Measurements from ENCODE around the gene HERC2. TPM values are rescaled to one million over a fixed set of nuclear protein-coding genes. Genes with fewer than 3 reads are reported as not detected.
A peak's percentile ranks its signal among the peaks of the same experiment; 100 is the strongest.
"Not testable (repeated sequence)": the region's sequence is repeated elsewhere in the genome, so short reads cannot be mapped to it uniquely, and the experiment has no call there.

Gene HERC2
- total RNA-seq, 2 experiments from 2014 or later, result 36.0 to 36.5 TPM

GRCh38 chr15:28140062-28140461, 181.9 kb downstream of the HERC2 start:
- peaks cover 31% of the 10 kb centered on the region for H3K4me1 Mint-ChIP-seq (ENCODE audit: low read depth)
- H3K27ac Mint-ChIP-seq, result peak overlapping the region; percentile 27
- no peaks in the 10 kb centered on the region for H3K9me3 Mint-ChIP-seq
- Histone ChIP-seq H3K9me3 (ENCODE audit: control insufficient read depth in 1 of 2, insufficient read depth in 1 of 2, low read length in 2 of 2) (no peaks in the 10 kb centered on the region), H3K4me1 (ENCODE audit: insufficient read depth, low read length) (peaks cover 56% of the 10 kb centered on the region), H3K27ac (ENCODE audit: low read depth in 1 of 2, low read length in 2 of 2) (no peak overlapping the region), H3K27me3 (ENCODE audit: control insufficient read depth in 1 of 2, insufficient read depth in 2 of 2, low read length in 2 of 2) (no peaks in the 10 kb centered on the region), H3K4me3 (ENCODE audit: low read length) (no peak overlapping the region), H3K36me3 (ENCODE audit: insufficient read depth, low read length) (peaks cover 38% of the 10 kb centered on the region)
- DNase-seq (no peak), ATAC-seq (ENCODE audit: poor library complexity) (no peak)
- H3K27me3 Mint-ChIP-seq, result no peaks in the 10 kb centered on the region
- no peak overlapping the region for H3K4me3 Mint-ChIP-seq
- intact Hi-C loops (cut with DNase I, micrococcal nuclease), result no loop called here
- TF ChIP-seq, protein P1, sequence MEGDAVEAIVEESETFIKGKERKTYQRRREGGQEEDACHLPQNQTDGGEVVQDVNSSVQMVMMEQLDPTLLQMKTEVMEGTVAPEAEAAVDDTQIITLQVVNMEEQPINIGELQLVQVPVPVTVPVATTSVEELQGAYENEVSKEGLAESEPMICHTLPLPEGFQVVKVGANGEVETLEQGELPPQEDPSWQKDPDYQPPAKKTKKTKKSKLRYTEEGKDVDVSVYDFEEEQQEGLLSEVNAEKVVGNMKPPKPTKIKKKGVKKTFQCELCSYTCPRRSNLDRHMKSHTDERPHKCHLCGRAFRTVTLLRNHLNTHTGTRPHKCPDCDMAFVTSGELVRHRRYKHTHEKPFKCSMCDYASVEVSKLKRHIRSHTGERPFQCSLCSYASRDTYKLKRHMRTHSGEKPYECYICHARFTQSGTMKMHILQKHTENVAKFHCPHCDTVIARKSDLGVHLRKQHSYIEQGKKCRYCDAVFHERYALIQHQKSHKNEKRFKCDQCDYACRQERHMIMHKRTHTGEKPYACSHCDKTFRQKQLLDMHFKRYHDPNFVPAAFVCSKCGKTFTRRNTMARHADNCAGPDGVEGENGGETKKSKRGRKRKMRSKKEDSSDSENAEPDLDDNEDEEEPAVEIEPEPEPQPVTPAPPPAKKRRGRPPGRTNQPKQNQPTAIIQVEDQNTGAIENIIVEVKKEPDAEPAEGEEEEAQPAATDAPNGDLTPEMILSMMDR (IDR thresholded peaks at IDR 0.05), result no peak
- H3K36me3 Mint-ChIP-seq (ENCODE audit: low read depth), result peaks cover 62% of the 10 kb centered on the region
- POLR2A ChIA-PET, result no interaction called here
- CTCF ChIA-PET, result no interaction called here

- Mint-ChIP-seq H3K4me1 (ENCODE audit: low read depth) (peaks cover 53% of the 10 kb centered on the region), H3K27ac (peak overlapping the region; percentile 81), H3K36me3 (ENCODE audit: low read depth) (peaks cover 68% of the 10 kb centered on the region), H3K4me3 (peak overlapping the region; percentile 12)
- H3K27ac ChIP-seq (ENCODE audit: low read depth in 1 of 2, low read length in 2 of 2); DNase-seq; H3K4me3 ChIP-seq (ENCODE audit: low read length); H3K27me3 Mint-ChIP-seq; H3K9me3 ChIP-seq (ENCODE audit: control insufficient read depth in 1 of 2, insufficient read depth in 1 of 2, low read length in 2 of 2); CTCF ChIA-PET; H3K9me3 Mint-ChIP-seq; H3K27me3 ChIP-seq (ENCODE audit: control insufficient read depth in 1 of 2, insufficient read depth in 2 of 2, low read length in 2 of 2); ATAC-seq (ENCODE audit: poor library complexity): not testable (repeated sequence)
- peaks cover 57% of the 10 kb centered on the region for H3K4me1 ChIP-seq (ENCODE audit: insufficient read depth, low read length)
- POLR2A ChIA-PET, result interaction anchor here (0.9 to 1.5 kb wide), 2 partner anchors 30 to 39 kb away, joined by 3 read pairs; partner anchors contain the start of gene OCA2
- H3K36me3 ChIP-seq (ENCODE audit: insufficient read depth, low read length), result peaks cover 25% of the 10 kb centered on the region
- intact Hi-C loops (cut with DNase I, micrococcal nuclease), result loop anchor here in 1 of 2 experiments (5.0 kb wide), 1 partner anchor 40 kb away; the partner anchor contains the start of gene OCA2
These were observed 184.5 kb downstream of the HERC2 start for GRCh38 chr15:28137408-28138039.

DNA sequence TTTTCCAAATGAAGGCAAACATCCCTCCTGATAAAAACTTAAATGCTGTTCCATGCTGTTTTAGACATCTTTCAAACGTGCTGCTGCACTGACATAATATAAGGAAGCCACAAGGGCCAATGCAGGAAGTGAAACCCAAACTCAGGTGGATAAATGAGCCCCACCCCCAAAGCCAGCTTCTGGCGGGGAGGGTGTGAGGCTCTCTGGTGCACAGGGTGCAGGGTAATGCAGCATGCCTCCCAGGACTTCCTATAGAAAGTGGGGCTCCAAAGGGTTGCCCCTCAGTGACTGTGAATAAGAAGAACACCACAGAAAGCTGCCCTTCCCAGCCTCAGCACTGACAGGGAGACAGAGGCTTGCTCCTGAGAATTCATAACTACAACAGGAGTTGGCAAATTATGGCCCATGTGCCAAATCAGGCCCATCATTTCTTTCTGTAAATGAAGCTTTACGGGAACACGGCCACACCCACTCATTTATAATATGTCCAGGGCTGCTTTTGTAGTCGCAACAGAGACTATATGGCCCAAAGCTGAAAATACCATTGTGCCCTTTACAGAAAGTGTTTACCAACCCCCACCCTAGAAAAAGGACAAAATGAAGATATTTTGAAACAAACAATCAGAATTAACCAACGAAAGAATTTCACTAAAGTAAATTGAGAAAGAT, 185.6 kb downstream of the HERC2 start:
- CTCF ChIA-PET, result interaction anchor here (1.0 kb wide), 1 partner anchor 10 kb away, joined by 3 read pairs; no protein-coding TSS in a partner anchor
- H3K9me3 ChIP-seq (ENCODE audit: control insufficient read depth in 1 of 2, insufficient read depth in 1 of 2, low read length in 2 of 2); H3K27me3 Mint-ChIP-seq; H3K9me3 Mint-ChIP-seq; H3K4me3 ChIP-seq (ENCODE audit: low read length); H3K27me3 ChIP-seq (ENCODE audit: control insufficient read depth in 1 of 2, insufficient read depth in 2 of 2, low read length in 2 of 2); POLR2A ChIA-PET; H3K27ac ChIP-seq (ENCODE audit: low read depth in 1 of 2, low read length in 2 of 2): not testable (repeated sequence)
- Mint-ChIP-seq H3K36me3 (ENCODE audit: low read depth) (peaks cover 70% of the 10 kb centered on the region), H3K4me3 (peak overlapping the region; percentile 64), H3K4me1 (ENCODE audit: low read depth) (peaks cover 53% of the 10 kb centered on the region), H3K27ac (peak overlapping the region; percentile 81)
- intact Hi-C loops (cut with DNase I, micrococcal nuclease), result loop anchor here in 1 of 2 experiments (5.0 kb wide), 1 partner anchor 39 kb away; the partner anchor contains the start of gene OCA2
- H3K36me3 ChIP-seq (ENCODE audit: insufficient read depth, low read length), result peaks cover 28% of the 10 kb centered on the region
- peaks cover 69% of the 10 kb centered on the region for H3K4me1 ChIP-seq (ENCODE audit: insufficient read depth, low read length)
- DNase-seq (peak in 11 of 14 experiments; percentile 7 to 66 (median 34)), ATAC-seq (ENCODE audit: poor library complexity) (peak; percentile 99)

DNA sequence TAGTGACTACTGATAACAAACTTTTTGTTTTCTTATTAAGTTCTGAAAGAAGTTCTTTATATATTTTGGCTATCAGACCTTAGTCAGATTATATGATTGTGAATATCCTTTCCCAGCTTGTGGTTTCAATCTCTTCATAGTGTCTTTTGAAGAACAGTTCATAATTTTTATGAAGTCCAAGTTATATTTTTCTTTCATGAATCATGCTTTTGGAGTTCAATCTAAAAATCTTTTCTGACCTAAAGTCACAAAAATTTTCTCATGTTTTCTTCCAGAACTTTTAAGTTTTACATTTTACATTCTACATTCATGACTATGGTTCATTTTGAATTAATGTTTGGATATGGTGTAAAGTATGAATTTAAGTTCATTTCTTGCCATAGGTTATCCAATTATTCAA, 188.7 kb downstream of the HERC2 start:
- intact Hi-C loops (cut with DNase I, micrococcal nuclease), result no loop called here
- Histone ChIP-seq H3K36me3 (ENCODE audit: insufficient read depth, low read length) (peaks cover 39% of the 10 kb centered on the region), H3K4me3 (ENCODE audit: low read length) (no peak overlapping the region), H3K27me3 (ENCODE audit: control insufficient read depth in 1 of 2, insufficient read depth in 2 of 2, low read length in 2 of 2) (no peaks in the 10 kb centered on the region), H3K9me3 (ENCODE audit: control insufficient read depth in 1 of 2, insufficient read depth in 1 of 2, low read length in 2 of 2) (no peaks in the 10 kb centered on the region), H3K27ac (ENCODE audit: low read depth in 1 of 2, low read length in 2 of 2) (no peak overlapping the region), H3K4me1 (ENCODE audit: insufficient read depth, low read length) (peaks cover 81% of the 10 kb centered on the region)
- TF ChIP-seq, protein P1 (IDR thresholded peaks at IDR 0.05), result no peak
- CTCF ChIA-PET, result no interaction called here
- H3K27ac Mint-ChIP-seq, result peak overlapping the region; percentile 34
- no peaks in the 10 kb centered on the region for H3K27me3 Mint-ChIP-seq
- ATAC-seq (ENCODE audit: poor library complexity) (no peak), DNase-seq (no peak)
- H3K9me3 Mint-ChIP-seq, result no peaks in the 10 kb centered on the region
- peaks cover 69% of the 10 kb centered on the region for H3K36me3 Mint-ChIP-seq (ENCODE audit: low read depth)
- H3K4me1 Mint-ChIP-seq (ENCODE audit: low read depth), result peaks cover 53% of the 10 kb centered on the region
- H3K4me3 Mint-ChIP-seq, result no peak overlapping the region
- POLR2A ChIA-PET, result no interaction called here

Measured in CD4-positive, alpha-beta T cell (primary cell).